Neural cell (in vitro differentiated cells): ENCODE results near the gene TRIO. TPM values are rescaled to one million over a fixed set of nuclear protein-coding genes. Genes with fewer than 3 reads are reported as not detected.

Source experiments
- H2AFZ ChIP-seq: fragments of 200-600, 300-800 bp; sonication (generic), shearing (Covaris generic); 2 replicates; pipeline ENCODE4 v1.6.0; 2014; ENCODE audit warnings: low read depth, mild to moderate bottlenecking, antibody characterized with exemption, low read length, moderate library complexity
- H3F3A ChIP-seq: fragments of 200-600 bp; shearing (Covaris generic); 2 replicates; pipeline ENCODE4 v1.6.1; 2016; ENCODE audit warnings: mild to moderate bottlenecking, moderate library complexity, mixed read lengths, antibody characterized with exemption, low read length; ENCODE audit not compliant: insufficient read depth, poor library complexity, severe bottlenecking
- H3K27ac ChIP-seq: fragments of 200-600, 300-800 bp; sonication (generic), shearing (Covaris generic); 2 replicates; pipeline ENCODE4 v1.5.1; 2014; ENCODE audit warnings: mild to moderate bottlenecking, low read length, moderate library complexity
- H3K27me3 ChIP-seq: fragments of 300-800, 200-600 bp; sonication (generic), shearing (Covaris generic); 2 replicates; pipeline ENCODE4 v1.6.0; 2014; ENCODE audit warnings: mild to moderate bottlenecking, low read depth, low read length, moderate library complexity; ENCODE audit not compliant: insufficient read depth
- H3K36me3 ChIP-seq: fragments of 300-800, 200-600 bp; sonication (generic), shearing (Covaris generic); 2 replicates; pipeline ENCODE4 v1.5.1; 2014; ENCODE audit warnings: mild to moderate bottlenecking, antibody characterized with exemption, low read length, moderate library complexity; ENCODE audit not compliant: insufficient read depth
- H3K4me2 ChIP-seq: fragments of 300-800, 200-600 bp; sonication (generic), shearing (Covaris generic); 2 replicates; pipeline ENCODE4 v1.6.0; 2014; ENCODE audit warnings: mild to moderate bottlenecking, low read length
- H3K4me3 ChIP-seq: fragments of 300-800, 200-600 bp; sonication (generic), shearing (Covaris generic); 2 replicates; pipeline ENCODE4 v1.5.1; 2014; ENCODE audit warnings: mild to moderate bottlenecking, low read length, moderate library complexity
- H3K79me2 ChIP-seq: fragments of 200-600 bp; shearing (Covaris generic); replicated peaks from 2 replicates; pipeline ENCODE4 v1.6.0; 2014; ENCODE audit warnings: mild to moderate bottlenecking, low read length, moderate library complexity; ENCODE audit not compliant: insufficient read depth
- H3K9ac ChIP-seq: fragments of 300-800, 200-600 bp; sonication (generic), shearing (Covaris generic); 2 replicates; pipeline ENCODE4 v1.6.1; 2016; ENCODE audit warnings: mild to moderate bottlenecking, low read length, mixed read lengths
- H3K9me2 ChIP-seq: fragments of 200-600 bp; shearing (Covaris generic); 2 replicates; pipeline ENCODE4 v1.6.1; 2016; ENCODE audit warnings: mild to moderate bottlenecking, low read length, mixed read lengths; ENCODE audit not compliant: insufficient read depth
- H3K9me3 ChIP-seq: fragments of 200-600, 300-800 bp; sonication (generic), shearing (Covaris generic); 2 replicates; pipeline ENCODE4 v1.6.1; 2016; ENCODE audit warnings: mild to moderate bottlenecking, mixed run types, low read length, moderate library complexity, mixed read lengths
- H4K20me1 ChIP-seq: fragments of 200-600 bp; shearing (Covaris generic); 2 replicates; pipeline ENCODE4 v1.6.1; 2016; ENCODE audit warnings: mild to moderate bottlenecking, mixed run types; ENCODE audit not compliant: insufficient read depth
- EP300 ChIP-seq: fragments of 450-650 bp; conservative IDR thresholded peaks from 2 replicates; pipeline ENCODE4 v1.6.1; 2014; ENCODE audit warnings: antibody characterized with exemption, mild to moderate bottlenecking, moderate library complexity; ENCODE audit not compliant: poor library complexity, severe bottlenecking
- EZH2 ChIP-seq: fragments of 200-600, 300-800 bp; shearing (Covaris generic), sonication (generic); IDR thresholded peaks from 2 replicates; pipeline ENCODE4 v1.6.1; 2014; ENCODE audit warnings: antibody characterized with exemption, low read length, borderline replicate concordance, mild to moderate bottlenecking; ENCODE audit not compliant: insufficient read depth, poor library complexity, severe bottlenecking
- MXI1 ChIP-seq: fragments of 450-650 bp; conservative IDR thresholded peaks from 2 replicates; pipeline ENCODE4 v1.6.1; 2014; ENCODE audit warnings: antibody characterized with exemption, mild to moderate bottlenecking; ENCODE audit not compliant: poor library complexity, severe bottlenecking
- POLR2AphosphoS5 ChIP-seq: IDR thresholded peaks from 2 replicates; pipeline ENCODE4 v1.6.1; 2012
- RAD21 ChIP-seq: fragments of 450-650 bp; conservative IDR thresholded peaks from 2 replicates; pipeline ENCODE4 v1.6.1; 2014; ENCODE audit warnings: antibody characterized with exemption, mild to moderate bottlenecking, moderate library complexity
- REST ChIP-seq: IDR thresholded peaks from 2 replicates; pipeline ENCODE4 v1.6.1; 2012; ENCODE audit warnings: borderline replicate concordance
- SMC3 ChIP-seq: fragments of 450-650 bp; conservative IDR thresholded peaks from 2 replicates; pipeline ENCODE4 v1.6.1; 2014; ENCODE audit warnings: antibody characterized with exemption, mild to moderate bottlenecking, moderate library complexity; ENCODE audit not compliant: poor library complexity
- TAF1 ChIP-seq: IDR thresholded peaks from 2 replicates; pipeline ENCODE4 v1.6.1; 2012; ENCODE audit warnings: low read depth
- polyA plus RNA-seq: library from polyadenylated mRNA; depleted of rRNA; stranded (reverse); fragments of >200 nt; gene quantifications from 2 replicates; pipeline ENCODE4 v1.2.3, GENCODE V29; 2014
- TF ChIP-seq, protein P1 (sequence below): fragments of 450-650 bp; IDR thresholded peaks from 2 replicates; pipeline ENCODE4 v1.5.1; 2014; ENCODE audit warnings: antibody characterized with exemption, mild to moderate bottlenecking, moderate library complexity; ENCODE audit not compliant: poor library complexity, severe bottlenecking

TRIO gene
- polyA plus RNA-seq, 1 donor from 2014 or later: 168 TPM

DNA sequence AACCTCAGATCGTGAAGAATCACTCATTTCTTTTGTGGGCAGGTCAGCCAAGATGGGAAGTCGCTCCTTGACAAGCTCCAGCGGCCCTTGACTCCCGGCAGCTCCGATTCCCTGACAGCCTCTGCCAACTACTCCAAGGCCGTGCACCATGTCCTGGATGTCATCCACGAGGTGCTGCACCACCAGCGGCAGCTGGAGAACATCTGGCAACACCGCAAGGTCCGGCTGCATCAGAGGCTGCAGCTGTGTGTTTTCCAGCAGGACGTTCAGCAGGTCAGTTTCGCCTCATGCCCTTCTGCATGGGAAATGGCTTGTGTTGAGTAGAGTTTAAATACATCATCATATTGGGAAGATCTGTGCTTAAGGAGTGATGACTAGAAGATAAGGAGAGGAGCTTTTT is 173.3 kb downstream of the TRIO start:
- no peaks in the 10 kb centered on the region for H3F3A ChIP-seq
- H3K27ac ChIP-seq: no peak overlapping the region
- H3K4me3 ChIP-seq: no peak overlapping the region
- no peak overlapping the region for H2AFZ ChIP-seq
- H3K36me3 ChIP-seq: peaks cover 16% of the 10 kb centered on the region
- no peak overlapping the region for H3K9ac ChIP-seq
- no peaks in the 10 kb centered on the region for H3K9me3 ChIP-seq
- no peaks in the 10 kb centered on the region for H3K79me2 ChIP-seq
- no peaks in the 10 kb centered on the region for H4K20me1 ChIP-seq
- no peaks in the 10 kb centered on the region for H3K9me2 ChIP-seq
- H3K4me2 ChIP-seq: no peak overlapping the region
- H3K27me3 ChIP-seq: no peaks in the 10 kb centered on the region
- TF ChIP-seq, protein P1, sequence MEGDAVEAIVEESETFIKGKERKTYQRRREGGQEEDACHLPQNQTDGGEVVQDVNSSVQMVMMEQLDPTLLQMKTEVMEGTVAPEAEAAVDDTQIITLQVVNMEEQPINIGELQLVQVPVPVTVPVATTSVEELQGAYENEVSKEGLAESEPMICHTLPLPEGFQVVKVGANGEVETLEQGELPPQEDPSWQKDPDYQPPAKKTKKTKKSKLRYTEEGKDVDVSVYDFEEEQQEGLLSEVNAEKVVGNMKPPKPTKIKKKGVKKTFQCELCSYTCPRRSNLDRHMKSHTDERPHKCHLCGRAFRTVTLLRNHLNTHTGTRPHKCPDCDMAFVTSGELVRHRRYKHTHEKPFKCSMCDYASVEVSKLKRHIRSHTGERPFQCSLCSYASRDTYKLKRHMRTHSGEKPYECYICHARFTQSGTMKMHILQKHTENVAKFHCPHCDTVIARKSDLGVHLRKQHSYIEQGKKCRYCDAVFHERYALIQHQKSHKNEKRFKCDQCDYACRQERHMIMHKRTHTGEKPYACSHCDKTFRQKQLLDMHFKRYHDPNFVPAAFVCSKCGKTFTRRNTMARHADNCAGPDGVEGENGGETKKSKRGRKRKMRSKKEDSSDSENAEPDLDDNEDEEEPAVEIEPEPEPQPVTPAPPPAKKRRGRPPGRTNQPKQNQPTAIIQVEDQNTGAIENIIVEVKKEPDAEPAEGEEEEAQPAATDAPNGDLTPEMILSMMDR: no peak
- TF ChIP-seq TAF1 (no peak), EZH2 (no peak), REST (no peak), SMC3 (no peak), MXI1 (no peak), POLR2AphosphoS5 (no peak), EP300 (no peak), RAD21 (no peak)

- H3K9me2 ChIP-seq: no peaks in the 10 kb centered on the region
- no peaks in the 10 kb centered on the region for H4K20me1 ChIP-seq
- H3K79me2 ChIP-seq: no peaks in the 10 kb centered on the region
Measured at GRCh38 chr5:14319102-14319501, 176.0 kb downstream of the TRIO start.

More at GRCh38 chr5:14319102-14319501, 176.0 kb downstream of the TRIO start:
- H3K9ac ChIP-seq: no peak overlapping the region
- no peak overlapping the region for H3K27ac ChIP-seq
- TF ChIP-seq, protein P1: no peak
- TF ChIP-seq TAF1 (no peak), SMC3 (no peak), RAD21 (no peak), MXI1 (no peak), EP300 (no peak), EZH2 (no peak), REST (no peak)
- H3K36me3 ChIP-seq: peaks cover 7% of the 10 kb centered on the region
- H3K9me3 ChIP-seq: no peaks in the 10 kb centered on the region
- H3K4me3 ChIP-seq: no peak overlapping the region
- H3K27me3 ChIP-seq: no peaks in the 10 kb centered on the region
- H3F3A ChIP-seq: no peaks in the 10 kb centered on the region
- no peak overlapping the region for H3K4me2 ChIP-seq
- no peak overlapping the region for H2AFZ ChIP-seq
